H1 (cell line): Measurements from ENCODE around the gene TCF7. TPM values are rescaled to one million over a fixed set of nuclear protein-coding genes. Genes with fewer than 3 reads are reported as not detected.

Source experiments
- CTCF ChIA-PET: fragments of 300-600 bp; sonication (Branson Sonifier 250); formaldehyde crosslinking; loops from one replicate; lab custom pipeline; 2021; ENCODE audit not compliant: partially characterized antibody; lab: Charles Lee
- POLR2A ChIA-PET: fragments of 300-600 bp; sonication (Branson Sonifier 250); formaldehyde crosslinking; loops from one replicate; lab custom pipeline; 2021; ENCODE audit warnings: inconsistent platforms; ENCODE audit not compliant: partially characterized antibody; lab: Charles Lee
- DNase-seq, 2 experiments: peaks; one replicate each; pipeline versions ENCODE4 v3.0.0 to v3.0.0-alpha.2; 2010 to 2022; ENCODE audit warnings: low spot score in 2 of 2, low read depth in 1 of 2, mixed read lengths in 1 of 2
- FAIRE-seq: peaks from 2 replicates; lab custom pipeline; 2011; peaks lifted over from hg19 to GRCh38; lab: Jason Lieb, UNC
- H2AFZ ChIP-seq: 2 replicates; pipeline ENCODE4 v1.8.1; 2012; ENCODE audit warnings: low read length, inconsistent platforms
- H2AK5ac ChIP-seq: 2 replicates; pipeline ENCODE4 v1.6.1; 2013; ENCODE audit warnings: low read depth, low read length
- H2BK120ac ChIP-seq: replicated peaks from 2 replicates; pipeline ENCODE3; 2013; ENCODE audit warnings: low read depth, low read length, inconsistent platforms
- H2BK12ac ChIP-seq: 2 replicates; pipeline ENCODE4 v1.6.1; 2013; ENCODE audit warnings: low read depth, low read length
- H2BK15ac ChIP-seq: 2 replicates; pipeline ENCODE4 v1.6.1; 2013; ENCODE audit warnings: low read length
- H2BK20ac ChIP-seq: 2 replicates; pipeline ENCODE4 v1.6.1; 2013; ENCODE audit warnings: low read length
- H2BK5ac ChIP-seq: 2 replicates; pipeline ENCODE4 v1.6.1; 2013; ENCODE audit warnings: low read depth, low read length
- H3K14ac ChIP-seq: 2 replicates; pipeline ENCODE4 v1.6.1; 2013; ENCODE audit warnings: inconsistent platforms; ENCODE audit not compliant: insufficient read length
- H3K18ac ChIP-seq: 2 replicates; pipeline ENCODE4 v1.6.1; 2013; ENCODE audit warnings: low read length; ENCODE audit errors: extremely low read depth
- H3K23ac ChIP-seq: 2 replicates; pipeline ENCODE4 v1.6.1; 2013; ENCODE audit warnings: inconsistent platforms; ENCODE audit not compliant: insufficient read length
- H3K23me2 ChIP-seq: 2 replicates; pipeline ENCODE4 v1.6.1; 2013; ENCODE audit warnings: low read depth, low read length
- H3K27ac ChIP-seq: 2 replicates; pipeline ENCODE4 v1.6.1; 2011; ENCODE audit warnings: low read depth, low read length, inconsistent platforms
- H3K27me3 ChIP-seq, 4 experiments: replicated peaks in 1 of 4; 1 replicate in 1 of 4; 2 replicates in 3 of 4; pipeline versions ENCODE4 v1.6.1 to v1.8.1; 2011 to 2013; ENCODE audit warnings: low read length in 3 of 4, mild to moderate bottlenecking in 3 of 4, inconsistent platforms in 2 of 4, mixed read lengths in 2 of 4, moderate library complexity in 1 of 4; ENCODE audit not compliant: control insufficient read depth in 3 of 4, insufficient read depth in 3 of 4; ENCODE audit errors: extremely low read depth in 1 of 4
- H3K36me3 ChIP-seq, 4 experiments: 2 replicates each; pipeline versions ENCODE4 v1.6.1 to v1.8.1; 2011 to 2013; ENCODE audit warnings: mild to moderate bottlenecking in 4 of 4, low read length in 3 of 4, moderate library complexity in 2 of 4, control low read depth in 1 of 4, inconsistent platforms in 1 of 4; ENCODE audit not compliant: insufficient read depth in 4 of 4, control insufficient read depth in 2 of 4
- H3K4ac ChIP-seq: replicated peaks from 2 replicates; pipeline ENCODE3; 2013; ENCODE audit warnings: low read length, low read depth, mixed read lengths, inconsistent platforms; ENCODE audit not compliant: insufficient read length
- H3K4me1 ChIP-seq, 4 experiments: replicated peaks in 1 of 4; 1 replicate in 1 of 4; 2 replicates in 3 of 4; pipeline versions ENCODE4 v1.6.1 to v1.8.1; 2011 to 2013; ENCODE audit warnings: low read length in 3 of 4, inconsistent platforms in 2 of 4, mixed read lengths in 1 of 4; ENCODE audit not compliant: insufficient read depth in 4 of 4, control insufficient read depth in 3 of 4
- H3K4me2 ChIP-seq, 2 experiments: 2 replicates each; pipeline versions ENCODE4 v1.6.1 to v1.8.1; 2011 to 2013; ENCODE audit warnings: low read depth in 2 of 2, low read length in 2 of 2, control low read depth in 1 of 2, inconsistent platforms in 1 of 2, mild to moderate bottlenecking in 1 of 2; ENCODE audit not compliant: insufficient read depth in 1 of 2
- H3K4me3 ChIP-seq, 4 experiments: fragments of 200-600, 300-600 bp in 1 of 4; sonication (generic), shearing (Covaris generic), sonication (Bioruptor Twin) in 1 of 4; 2 replicates each; pipeline versions ENCODE4 v1.5.1 to v1.8.1; 2011 to 2016; ENCODE audit warnings: low read length in 4 of 4, low read depth in 3 of 4, control low read depth in 2 of 4, inconsistent platforms in 2 of 4, mild to moderate bottlenecking in 2 of 4, mixed read lengths in 1 of 4, moderate library complexity in 1 of 4; ENCODE audit not compliant: insufficient read depth in 2 of 4; ENCODE audit errors: extremely low read depth in 1 of 4
- H3K56ac ChIP-seq: replicated peaks from 2 replicates; pipeline ENCODE3; 2013; ENCODE audit warnings: low read depth, mild to moderate bottlenecking, mixed read lengths, low read length, inconsistent platforms; ENCODE audit not compliant: insufficient read length
- H3K79me1 ChIP-seq: 2 replicates; pipeline ENCODE4 v1.6.1; 2013; ENCODE audit warnings: low read depth, low read length, control low read depth
- H3K79me2 ChIP-seq, 2 experiments: 2 replicates each; pipeline versions ENCODE4 v1.6.1 to v1.8.1; 2012 to 2013; ENCODE audit warnings: low read length in 2 of 2, mild to moderate bottlenecking in 2 of 2, inconsistent platforms in 1 of 2; ENCODE audit not compliant: insufficient read depth in 2 of 2, control insufficient read depth in 1 of 2
- H3K9ac ChIP-seq, 4 experiments: replicated peaks in 1 of 4; 1 replicate in 1 of 4; 2 replicates in 3 of 4; pipeline versions ENCODE4 v1.6.1 to v1.8.1; 2011 to 2013; ENCODE audit warnings: low read depth in 3 of 4, low read length in 3 of 4, control low read depth in 2 of 4, mild to moderate bottlenecking in 2 of 4, moderate library complexity in 2 of 4, inconsistent platforms in 1 of 4; ENCODE audit errors: extremely low read depth in 1 of 4
- H3K9me3 ChIP-seq, 2 experiments: 2 replicates each; pipeline versions ENCODE4 v1.6.1 to v1.8.1; 2012 to 2013; ENCODE audit warnings: mild to moderate bottlenecking in 2 of 2, moderate library complexity in 2 of 2, control low read depth in 1 of 2, inconsistent platforms in 1 of 2, low read depth in 1 of 2, low read length in 1 of 2, mixed read lengths in 1 of 2; ENCODE audit not compliant: insufficient read depth in 2 of 2
- H4K20me1 ChIP-seq, 2 experiments: replicated peaks in 1 of 2; 2 replicates each; pipeline versions ENCODE3 to v1.8.1; 2011 to 2013; ENCODE audit warnings: inconsistent platforms in 2 of 2, low read length in 2 of 2, mild to moderate bottlenecking in 1 of 2; ENCODE audit not compliant: insufficient read depth in 2 of 2, control insufficient read depth in 1 of 2
- H4K5ac ChIP-seq: 2 replicates; pipeline ENCODE4 v1.6.1; 2013; ENCODE audit warnings: low read length, low read depth, mixed read lengths, inconsistent platforms; ENCODE audit not compliant: insufficient read length
- H4K8ac ChIP-seq: 2 replicates; pipeline ENCODE4 v1.8.0; 2013; ENCODE audit warnings: mild to moderate bottlenecking, moderate library complexity, low read length, inconsistent platforms; ENCODE audit not compliant: insufficient read depth; ENCODE audit errors: extremely low read depth
- H4K91ac ChIP-seq: replicated peaks from 2 replicates; pipeline ENCODE3; 2013; ENCODE audit warnings: low read length, mixed read lengths, inconsistent platforms; ENCODE audit not compliant: insufficient read length
- RAD21 ChIP-seq, 2 experiments: IDR thresholded peaks in 1 of 2; conservative IDR thresholded peaks in 1 of 2; 2 replicates each; pipeline ENCODE4 v1.6.1; 2011; ENCODE audit warnings: low read depth in 2 of 2, low read length in 2 of 2, improper control_type of control experiment in 1 of 2, inconsistent platforms in 1 of 2, mild to moderate bottlenecking in 1 of 2, moderate library complexity in 1 of 2
- ZNF274 ChIP-seq: IDR thresholded peaks from 2 replicates; pipeline ENCODE4 v1.7.0; 2012; ENCODE audit warnings: low read length, borderline replicate concordance; ENCODE audit errors: extremely low read depth
- WGBS, 2 experiments: shearing (Covaris generic) in 1 of 2; methylation state at CpG; one replicate each; pipeline versions ENCODE4 v1.1.6 to v1.1.7; 2013 to 2015; ENCODE audit warnings: low lambda C conversion rate in 2 of 2, mixed read lengths in 2 of 2, inconsistent platforms in 1 of 2, low coverage in 1 of 2, missing lambda C conversion rate in 1 of 2; ENCODE audit not compliant: insufficient replicate concordance in 2 of 2, insufficient coverage in 1 of 2, insufficient read length in 1 of 2; ENCODE audit errors: extremely low coverage in 1 of 2, missing lambda C conversion rate in 1 of 2; 5-methylcytosine and 5-hydroxymethylcytosine counted together
- polyA plus RNA-seq, 7 experiments: library from polyadenylated mRNA; depleted of rRNA in 3 of 7; stranded (reverse) in 5 of 7; unstranded in 2 of 7; fragments of >200 nt in 5 of 7; fragments of 200-250 nt in 2 of 7; gene quantifications; 1 replicate in 5 of 7; 2 replicates in 1 of 7; 4 replicates in 1 of 7; pipeline versions ENCODE4 v1.2.1 to v1.2.3, GENCODE V29; 2011 to 2013; ENCODE audit warnings: missing spikeins in 2 of 7, mixed read lengths in 2 of 7
- total RNA-seq: library from RNA; stranded (reverse); fragmentation: NEBNext Ultra II Directional; extraction: Animal tissue kit (Norgen Biotek cat#: 25700); gene quantifications from 2 replicates; pipeline ENCODE4 v1.2.1, GENCODE V29; 2021
- TF ChIP-seq, protein P1 (sequence below), 3 experiments: IDR thresholded peaks; 1 replicate in 2 of 3; 2 replicates in 1 of 3; pipeline versions ENCODE4 v1.5.1 to v1.6.1; 2011; ENCODE audit warnings: low read length in 3 of 3, mild to moderate bottlenecking in 3 of 3, inconsistent platforms in 2 of 3, low read depth in 1 of 3, moderate library complexity in 1 of 3; ENCODE audit not compliant: insufficient read depth in 1 of 3; ENCODE audit errors: control extremely low read depth in 1 of 3

Gene TCF7
- total and polyA plus RNA-seq, 2 of the 8 experiments (the other 6 are each of a cell fraction or from before 2014, with no cell fraction given) = 4.7 to 8.5 TPM

DNA sequence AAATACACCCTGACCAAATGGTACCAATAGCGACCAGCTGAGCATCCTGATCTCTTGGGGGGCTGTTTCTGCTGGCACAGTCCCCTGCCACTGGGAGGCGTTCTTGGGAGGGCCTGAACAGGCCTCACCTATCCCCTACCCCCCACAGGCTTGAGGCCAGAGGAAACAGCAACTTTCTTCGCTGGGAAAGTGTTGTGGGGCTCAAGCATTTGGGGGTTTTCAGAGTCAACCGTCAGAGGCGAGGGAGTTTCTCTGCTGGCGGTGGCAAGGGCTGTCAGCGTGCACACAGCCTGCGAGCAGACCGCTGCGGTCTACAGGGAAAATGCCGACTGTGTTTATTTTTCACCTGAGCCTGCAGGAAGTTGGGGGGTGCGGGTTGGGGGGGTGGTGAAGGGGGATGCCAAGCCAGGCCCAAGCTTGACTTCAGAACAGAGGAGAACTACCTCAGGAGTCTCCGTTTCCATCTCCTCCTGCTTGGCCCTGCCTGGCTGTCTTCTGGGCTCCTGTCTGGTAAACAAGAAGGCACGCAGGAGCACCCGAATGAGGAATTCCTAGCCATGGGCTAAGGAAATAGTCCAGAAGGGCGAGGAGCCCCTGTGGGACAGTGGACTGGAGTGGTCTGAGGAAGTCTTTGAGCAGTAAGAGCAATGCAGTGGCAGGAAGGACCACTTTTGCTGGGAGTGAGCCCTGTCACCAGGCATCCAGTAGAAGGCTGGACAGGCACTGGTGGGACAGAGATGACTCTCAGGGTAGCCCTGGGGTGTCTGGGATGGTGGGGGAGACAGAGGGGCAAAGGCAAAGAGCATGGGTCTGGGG, 18.1 kb downstream of the TCF7 start:
- no peak overlapping the region for H3K9ac ChIP-seq
- H2AK5ac ChIP-seq = no peak overlapping the region
- no peak overlapping the region; the same call in 1 of the 2 replicates for H4K8ac ChIP-seq
- H2BK12ac ChIP-seq = no peak overlapping the region
- no peak overlapping the region for H3K56ac ChIP-seq
- no peaks in the 10 kb centered on the region; a peak in 1 of 4 replicates for H3K79me2 ChIP-seq
- no peak overlapping the region for H3K4me3 ChIP-seq
- no peak overlapping the region for H2BK20ac ChIP-seq
- no peak for TF ChIP-seq ZNF274
- TF ChIP-seq, protein P1, sequence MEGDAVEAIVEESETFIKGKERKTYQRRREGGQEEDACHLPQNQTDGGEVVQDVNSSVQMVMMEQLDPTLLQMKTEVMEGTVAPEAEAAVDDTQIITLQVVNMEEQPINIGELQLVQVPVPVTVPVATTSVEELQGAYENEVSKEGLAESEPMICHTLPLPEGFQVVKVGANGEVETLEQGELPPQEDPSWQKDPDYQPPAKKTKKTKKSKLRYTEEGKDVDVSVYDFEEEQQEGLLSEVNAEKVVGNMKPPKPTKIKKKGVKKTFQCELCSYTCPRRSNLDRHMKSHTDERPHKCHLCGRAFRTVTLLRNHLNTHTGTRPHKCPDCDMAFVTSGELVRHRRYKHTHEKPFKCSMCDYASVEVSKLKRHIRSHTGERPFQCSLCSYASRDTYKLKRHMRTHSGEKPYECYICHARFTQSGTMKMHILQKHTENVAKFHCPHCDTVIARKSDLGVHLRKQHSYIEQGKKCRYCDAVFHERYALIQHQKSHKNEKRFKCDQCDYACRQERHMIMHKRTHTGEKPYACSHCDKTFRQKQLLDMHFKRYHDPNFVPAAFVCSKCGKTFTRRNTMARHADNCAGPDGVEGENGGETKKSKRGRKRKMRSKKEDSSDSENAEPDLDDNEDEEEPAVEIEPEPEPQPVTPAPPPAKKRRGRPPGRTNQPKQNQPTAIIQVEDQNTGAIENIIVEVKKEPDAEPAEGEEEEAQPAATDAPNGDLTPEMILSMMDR (IDR thresholded peaks at IDR 0.05; ENCODE audit: control extremely low read depth in 1 of 3, insufficient read depth in 1 of 3, low read depth in 1 of 3, low read length in 3 of 3) = peak in 2 of 3 experiments; percentile 68 to 76; a peak in 3 of 4 replicates
- TF ChIP-seq RAD21 (IDR thresholded peaks at IDR 0.05 in 1 of 2, conservative IDR thresholded peaks at IDR 0.05 in 1 of 2; ENCODE audit: low read depth in 2 of 2, low read length in 2 of 2) = peak; percentile 51 to 68
- H3K9me3 ChIP-seq = no peaks in the 10 kb centered on the region
- no peak overlapping the region for H2BK5ac ChIP-seq
- H3K4ac ChIP-seq = no peak overlapping the region
- no peak overlapping the region for H2BK120ac ChIP-seq
- H4K91ac ChIP-seq = no peak overlapping the region
- peaks cover 6% of the 10 kb centered on the region for H3K79me1 ChIP-seq
- no peaks in the 10 kb centered on the region for H3K27me3 ChIP-seq
- H2BK15ac ChIP-seq = no peak overlapping the region
- H3K23me2 ChIP-seq = no peaks in the 10 kb centered on the region
- H4K5ac ChIP-seq = no peak overlapping the region
- 71% methylated on average over 16 of the region's 16 CpGs; no CpG with 5 or more reads in 1 of the 2 experiments for WGBS, 2 experiments
- no peak overlapping the region for H3K27ac ChIP-seq
- no peak overlapping the region for H3K18ac ChIP-seq
- no peak overlapping the region for H3K23ac ChIP-seq
- H2AFZ ChIP-seq = no peak overlapping the region
- peak in 1 of 2 experiments; percentile 68 for DNase-seq
- H3K36me3 ChIP-seq = peaks cover 0 to 6% (median under 1%) of the 10 kb centered on the region in 4 experiments; a peak in 2 of 8 replicates
- peaks cover 12 to 36% of the 10 kb centered on the region in 2 experiments for H4K20me1 ChIP-seq
- no peak for FAIRE-seq
- H3K14ac ChIP-seq = no peak overlapping the region
- POLR2A ChIA-PET = interaction anchor here (0.7 to 1.5 kb wide), 2 partner anchors 10 to 119 kb away, joined by 3 read pairs; no protein-coding TSS in a partner anchor
- H3K4me1 ChIP-seq = peaks cover 0 to 5% (median 2%) of the 10 kb centered on the region in 4 experiments; a peak in 3 of 7 replicates
- no peak overlapping the region; a peak in 1 of 4 replicates for H3K4me2 ChIP-seq
- CTCF ChIA-PET = interaction anchor here (0.7 to 24.3 kb wide), 10 partner anchors 9 to 508 kb away, joined by 3 to 629 read pairs (median 4); no protein-coding TSS in a partner anchor
